Embryonic facial prominence (tissue), 1 donor: ENCODE data around the gene C13orf42.
A peak's percentile ranks its signal among the peaks of the same experiment; 100 is the strongest.

ENCODE experiments used
- DNase-seq: peaks from one replicate; pipeline ENCODE4 v3.0.0-alpha.2; 2016; ENCODE audit errors: extremely low spot score

The C13orf42 gene

GRCh38 chr13:51111174-51111573, at the start of gene C13orf42:
TSS of gene C13orf42 (minus strand) at chr13:51111274. CDS start at chr13:51111209, 65 bp downstream.
- no peak for DNase-seq

GRCh38 chr13:51158880-51159518, 47.9 kb upstream of the C13orf42 start:
- DNase-seq, result no peak

- no peak for DNase-seq
Measured at GRCh38 chr13:51158365-51158764, 47.3 kb upstream of the C13orf42 start.

GRCh38 chr13:51156648-51157047, 45.6 kb upstream of the C13orf42 start:
- no peak for DNase-seq

- no peak for DNase-seq
Measured at GRCh38 chr13:51155776-51156515, 44.9 kb upstream of the C13orf42 start.

- no peak for DNase-seq
Measured at GRCh38 chr13:51155161-51155560, 44.1 kb upstream of the C13orf42 start.

- DNase-seq, result no peak
Measured at GRCh38 chr13:51154029-51154555, 43.0 kb upstream of the C13orf42 start.

GRCh38 chr13:51153527-51153926, 42.5 kb upstream of the C13orf42 start:
- DNase-seq, result no peak

- no peak for DNase-seq
Measured at GRCh38 chr13:51152701-51153100, 41.6 kb upstream of the C13orf42 start.

- no peak for DNase-seq
Measured at GRCh38 chr13:51151463-51151862, 40.4 kb upstream of the C13orf42 start.

GRCh38 chr13:51148952-51149573, 38.0 kb upstream of the C13orf42 start:
- peak; percentile 28 for DNase-seq

- DNase-seq, result no peak
Measured at GRCh38 chr13:51148223-51148951, 37.3 kb upstream of the C13orf42 start.

- DNase-seq, result no peak
Measured at GRCh38 chr13:51147732-51148131, 36.7 kb upstream of the C13orf42 start.

GRCh38 chr13:51146667-51147066, 35.6 kb upstream of the C13orf42 start:
- no peak for DNase-seq

GRCh38 chr13:51137250-51137649, 26.2 kb upstream of the C13orf42 start:
- no peak for DNase-seq

- no peak for DNase-seq
Measured at GRCh38 chr13:51136276-51136980, 25.4 kb upstream of the C13orf42 start.

GRCh38 chr13:51134763-51135365, 23.8 kb upstream of the C13orf42 start:
- DNase-seq, result no peak

GRCh38 chr13:51130348-51130747, 19.3 kb upstream of the C13orf42 start:
- DNase-seq, result no peak

GRCh38 chr13:51125495-51126226, 14.6 kb upstream of the C13orf42 start:
- no peak for DNase-seq

- DNase-seq, result no peak
Measured at GRCh38 chr13:51122868-51123566, 11.9 kb upstream of the C13orf42 start.
